HepG2 (cell line): ENCODE measurements around the gene C12orf60. TPM values are rescaled to one million over a fixed set of nuclear protein-coding genes. Genes with fewer than 3 reads are reported as not detected.

Experiments
- ARHGAP35 ChIP-seq: sonication (generic); formaldehyde crosslinking; IDR thresholded peaks from 2 replicates; pipeline ENCODE4 v1.9.0; 2022; ENCODE audit warnings: mild to moderate bottlenecking, inconsistent platforms, moderate library complexity, missing genetic modification reagents, borderline replicate concordance
- ATF7 ChIP-seq, 2 experiments: fragments of 450-650 bp in 1 of 2; sonication (generic) in 1 of 2; formaldehyde crosslinking in 1 of 2; IDR thresholded peaks; 2 replicates each; pipeline versions ENCODE4 v1.4.0 to v1.6.1; 2016 to 2020; ENCODE audit warnings: antibody characterized with exemption in 1 of 2, mild to moderate bottlenecking in 1 of 2, missing genetic modification reagents in 1 of 2
- CC2D1A ChIP-seq: sonication (generic); formaldehyde crosslinking; IDR thresholded peaks from 2 replicates; pipeline ENCODE4 v1.8.1; 2023; ENCODE audit warnings: mild to moderate bottlenecking, missing genetic modification reagents
- DR1 ChIP-seq: sonication (generic); formaldehyde crosslinking; IDR thresholded peaks from 2 replicates; pipeline ENCODE4 v1.8.0; 2021; ENCODE audit warnings: mild to moderate bottlenecking, missing genetic modification reagents, inconsistent platforms
- ETV5 ChIP-seq: IDR thresholded peaks from 2 replicates; pipeline ENCODE4 v1.6.1; 2018; ENCODE audit warnings: missing biosample characterization, missing genetic modification reagents, inconsistent platforms, borderline replicate concordance
- FOXM1 ChIP-seq: sonication (generic); formaldehyde crosslinking; IDR thresholded peaks from 2 replicates; pipeline ENCODE4 v1.5.0; 2020; ENCODE audit warnings: missing genetic modification reagents
- GABPA ChIP-seq, 2 experiments: IDR thresholded peaks; 2 replicates each; pipeline ENCODE4 v1.6.1; 2011 to 2016; ENCODE audit warnings: low read depth in 2 of 2, low read length in 1 of 2, missing biosample characterization in 1 of 2, missing genetic modification characterization in 1 of 2
- GATAD2A ChIP-seq: IDR thresholded peaks from 2 replicates; pipeline ENCODE4 v1.6.1; 2016
- HNRNPLL ChIP-seq: fragments of 200-400 bp; formaldehyde crosslinking; IDR thresholded peaks from 2 replicates; pipeline ENCODE4 v1.6.1; 2017; ENCODE audit warnings: mild to moderate bottlenecking, low read depth, low read length; ENCODE audit not compliant: poor library complexity, severe bottlenecking
- KAT7 ChIP-seq: IDR thresholded peaks from 2 replicates; pipeline ENCODE4 v1.6.1; 2018; ENCODE audit warnings: borderline replicate concordance, missing compliant biosample characterization
- KDM3A ChIP-seq: IDR thresholded peaks from 2 replicates; pipeline ENCODE4 v1.6.1; 2018; ENCODE audit warnings: low read depth, missing compliant biosample characterization
- MAFF ChIP-seq: IDR thresholded peaks from 2 replicates; pipeline ENCODE4 v1.6.1; 2011; ENCODE audit warnings: low read depth, low read length, improper control_type of control experiment
- MEIS1 ChIP-seq: sonication (generic); formaldehyde crosslinking; IDR thresholded peaks from 2 replicates; pipeline ENCODE4 v1.9.0; 2021; ENCODE audit warnings: mild to moderate bottlenecking, missing genetic modification reagents, moderate library complexity, borderline replicate concordance
- NR2F6 ChIP-seq, 2 experiments: IDR thresholded peaks; 2 replicates each; pipeline ENCODE4 v1.6.1; 2016; ENCODE audit warnings: antibody characterized with exemption in 1 of 2, mild to moderate bottlenecking in 1 of 2
- POLR2A ChIP-seq, 2 experiments: IDR thresholded peaks; 2 replicates each; pipeline ENCODE4 v1.6.1; 2011; ENCODE audit warnings: low read depth in 2 of 2, low read length in 2 of 2, mild to moderate bottlenecking in 1 of 2, moderate library complexity in 1 of 2; ENCODE audit not compliant: insufficient read depth in 1 of 2
- POLR2G ChIP-seq: fragments of 200-400 bp; formaldehyde crosslinking; IDR thresholded peaks from 2 replicates; pipeline ENCODE4 v1.6.1; 2018; ENCODE audit warnings: mild to moderate bottlenecking, low read depth, low read length, moderate library complexity
- REL ChIP-seq: sonication (generic); formaldehyde crosslinking; conservative IDR thresholded peaks from 2 replicates; pipeline ENCODE4 v1.8.0; 2022; ENCODE audit warnings: mild to moderate bottlenecking, missing genetic modification reagents, moderate library complexity
- SMAD3 ChIP-seq: sonication (generic); formaldehyde crosslinking; IDR thresholded peaks from 2 replicates; pipeline ENCODE4 v1.4.0; 2020; ENCODE audit warnings: missing genetic modification reagents
- SP140L ChIP-seq: sonication (generic); formaldehyde crosslinking; IDR thresholded peaks from 2 replicates; pipeline ENCODE4 v1.4.0; 2020; ENCODE audit warnings: missing genetic modification reagents, borderline replicate concordance
- SPEN ChIP-seq: sonication (generic); formaldehyde crosslinking; IDR thresholded peaks from 2 replicates; pipeline ENCODE4 v1.5.1; 2020; ENCODE audit warnings: low read depth, mild to moderate bottlenecking, missing genetic modification reagents
- TAF15 ChIP-seq: fragments of 200-400 bp; formaldehyde crosslinking; IDR thresholded peaks from one replicate; pipeline ENCODE4 v1.6.1; 2018; ENCODE audit warnings: mild to moderate bottlenecking, low read depth, low read length; ENCODE audit not compliant: poor library complexity, severe bottlenecking
- ZKSCAN5 ChIP-seq: sonication (generic); formaldehyde crosslinking; IDR thresholded peaks from 2 replicates; pipeline ENCODE4 v1.5.1; 2020; ENCODE audit warnings: mild to moderate bottlenecking, missing genetic modification reagents
- ZNF44 ChIP-seq: sonication (generic); formaldehyde crosslinking; IDR thresholded peaks from 2 replicates; pipeline ENCODE4 v1.5.1; 2020; ENCODE audit warnings: mild to moderate bottlenecking, missing genetic modification reagents
- ZNF792 ChIP-seq: IDR thresholded peaks from 2 replicates; pipeline ENCODE4 v1.6.1; 2016
- polyA plus RNA-seq, 8 experiments: library from polyadenylated mRNA; depleted of rRNA in 3 of 8; stranded (reverse) in 7 of 8; unstranded in 1 of 8; fragments of >200 nt; fragmentation: Illumina TruSeq in 4 of 8; extraction: Trizol in 4 of 8; gene quantifications; 2 replicates each; pipeline versions ENCODE4 v1.2.1 to v1.2.3, GENCODE V29; 2011 to 2016; ENCODE audit warnings: low read depth in 4 of 8, missing spikeins in 1 of 8, mixed read lengths in 1 of 8; ENCODE audit not compliant: insufficient read depth in 1 of 8
- total RNA-seq, 5 experiments: library from RNA; depleted of rRNA; stranded (reverse); fragments of >200 nt; fragmentation: Illumina TruSeq; extraction: Trizol; gene quantifications; 2 replicates each; pipeline ENCODE4 v1.2.3, GENCODE V29; 2016; ENCODE audit warnings: low read depth in 1 of 5
- TF ChIP-seq, protein P1 (sequence below): sonication (generic); formaldehyde crosslinking; IDR thresholded peaks from 2 replicates; pipeline ENCODE4 v1.5.0; 2020; ENCODE audit warnings: mild to moderate bottlenecking, missing genetic modification reagents
- TF ChIP-seq, protein P2 (sequence below): sonication (generic); formaldehyde crosslinking; IDR thresholded peaks from 2 replicates; pipeline ENCODE4 v1.4.0; 2020; ENCODE audit warnings: missing genetic modification reagents
- TF ChIP-seq, protein P3 (sequence below): fragments of 450-650 bp; IDR thresholded peaks from 2 replicates; pipeline ENCODE4 v1.6.1; 2017

C12orf60 gene
- total and polyA plus RNA-seq, 2 of the 13 experiments (the other 11 are each of a cell fraction or from before 2014, with no cell fraction given), result 0.55 to 1.4 TPM

DNA sequence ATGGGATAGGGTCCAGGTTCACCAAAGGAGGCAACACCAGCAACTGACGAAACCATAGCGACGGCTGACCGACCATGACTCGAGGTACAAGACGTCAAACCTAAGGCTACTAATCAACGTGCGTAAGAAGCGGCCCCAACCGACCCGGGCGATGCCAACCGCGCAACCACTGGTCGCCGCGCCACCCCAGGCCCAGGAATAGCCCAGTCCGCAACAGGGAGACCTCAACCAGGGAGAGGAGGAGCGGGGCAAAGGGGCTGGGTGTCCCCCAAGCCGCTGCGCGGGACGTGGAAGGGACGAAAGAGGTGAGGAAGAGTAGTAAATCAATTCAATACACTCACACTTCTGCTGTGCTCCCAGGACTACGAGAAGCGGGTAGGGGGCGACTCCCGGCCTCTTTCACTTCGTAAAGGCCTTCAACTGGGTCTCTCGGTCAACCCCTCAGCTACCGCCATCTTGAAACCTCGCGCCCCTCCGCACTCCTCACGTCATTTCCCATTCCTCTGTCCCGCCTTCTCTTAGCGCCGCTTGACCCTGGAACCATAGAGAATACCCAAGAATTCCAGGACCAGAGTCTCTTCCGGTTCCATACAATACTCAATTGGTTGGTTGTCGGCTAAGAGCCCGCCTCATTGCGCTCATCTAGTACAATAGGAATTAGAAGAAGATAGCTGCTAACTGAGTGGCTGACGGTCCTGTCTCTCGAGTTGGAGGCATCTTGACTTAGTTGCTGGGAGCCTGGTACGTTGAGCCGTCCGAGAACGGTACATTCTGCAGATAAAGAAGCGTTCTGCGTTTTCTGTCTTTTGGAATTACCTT, at the start of gene C12orf60, which contains the start of gene WBP11 (continued):
- no peak for TF ChIP-seq SP140L (CRISPR knock-in tag)
- TF ChIP-seq KDM3A (CRISPR knock-in tag), result 0 out of 2 replicates have a peak, but pooled peaks have one; percentile 47
- TF ChIP-seq FOXM1, result no peak
- no peak for TF ChIP-seq CC2D1A (CRISPR knock-in tag)
- TF ChIP-seq MAFF, result no peak
- TF ChIP-seq REL (CRISPR knock-in tag), result no peak
- 0 out of 2 replicates have a peak, but pooled peaks have one; percentile 33 for TF ChIP-seq GATAD2A (CRISPR knock-in tag)
- TF ChIP-seq, protein P1, sequence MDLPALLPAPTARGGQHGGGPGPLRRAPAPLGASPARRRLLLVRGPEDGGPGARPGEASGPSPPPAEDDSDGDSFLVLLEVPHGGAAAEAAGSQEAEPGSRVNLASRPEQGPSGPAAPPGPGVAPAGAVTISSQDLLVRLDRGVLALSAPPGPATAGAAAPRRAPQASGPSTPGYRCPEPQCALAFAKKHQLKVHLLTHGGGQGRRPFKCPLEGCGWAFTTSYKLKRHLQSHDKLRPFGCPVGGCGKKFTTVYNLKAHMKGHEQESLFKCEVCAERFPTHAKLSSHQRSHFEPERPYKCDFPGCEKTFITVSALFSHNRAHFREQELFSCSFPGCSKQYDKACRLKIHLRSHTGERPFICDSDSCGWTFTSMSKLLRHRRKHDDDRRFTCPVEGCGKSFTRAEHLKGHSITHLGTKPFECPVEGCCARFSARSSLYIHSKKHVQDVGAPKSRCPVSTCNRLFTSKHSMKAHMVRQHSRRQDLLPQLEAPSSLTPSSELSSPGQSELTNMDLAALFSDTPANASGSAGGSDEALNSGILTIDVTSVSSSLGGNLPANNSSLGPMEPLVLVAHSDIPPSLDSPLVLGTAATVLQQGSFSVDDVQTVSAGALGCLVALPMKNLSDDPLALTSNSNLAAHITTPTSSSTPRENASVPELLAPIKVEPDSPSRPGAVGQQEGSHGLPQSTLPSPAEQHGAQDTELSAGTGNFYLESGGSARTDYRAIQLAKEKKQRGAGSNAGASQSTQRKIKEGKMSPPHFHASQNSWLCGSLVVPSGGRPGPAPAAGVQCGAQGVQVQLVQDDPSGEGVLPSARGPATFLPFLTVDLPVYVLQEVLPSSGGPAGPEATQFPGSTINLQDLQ (CRISPR knock-in tag), result no peak
- TF ChIP-seq SMAD3 (CRISPR knock-in tag), result peak; percentile 72; the same call in 1 of the 2 replicates
- TF ChIP-seq SPEN (CRISPR knock-in tag), result peak; percentile 73; the same call in 1 of the 2 replicates
- TF ChIP-seq ARHGAP35 (CRISPR knock-in tag), result no peak
- TF ChIP-seq MEIS1 (CRISPR knock-in tag), result no peak
- no peak for TF ChIP-seq ATF7 (IDR thresholded peaks at IDR 0.05)
- no peak for TF ChIP-seq ATF7 (CRISPR knock-in tag; IDR thresholded peaks at IDR 0.05)
- TF ChIP-seq ZNF44 (CRISPR knock-in tag), result no peak
- no peak for TF ChIP-seq DR1
- no peak for TF ChIP-seq ZNF792 (CRISPR knock-in tag)
- no peak for TF ChIP-seq ETV5 (CRISPR knock-in tag)
- TF ChIP-seq HNRNPLL, result peak; percentile 86
- no peak for TF ChIP-seq TAF15
- TF ChIP-seq, protein P2, sequence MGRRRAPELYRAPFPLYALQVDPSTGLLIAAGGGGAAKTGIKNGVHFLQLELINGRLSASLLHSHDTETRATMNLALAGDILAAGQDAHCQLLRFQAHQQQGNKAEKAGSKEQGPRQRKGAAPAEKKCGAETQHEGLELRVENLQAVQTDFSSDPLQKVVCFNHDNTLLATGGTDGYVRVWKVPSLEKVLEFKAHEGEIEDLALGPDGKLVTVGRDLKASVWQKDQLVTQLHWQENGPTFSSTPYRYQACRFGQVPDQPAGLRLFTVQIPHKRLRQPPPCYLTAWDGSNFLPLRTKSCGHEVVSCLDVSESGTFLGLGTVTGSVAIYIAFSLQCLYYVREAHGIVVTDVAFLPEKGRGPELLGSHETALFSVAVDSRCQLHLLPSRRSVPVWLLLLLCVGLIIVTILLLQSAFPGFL (CRISPR knock-in tag), result no peak
- no peak for TF ChIP-seq NR2F6 (IDR thresholded peaks at IDR 0.05)
- TF ChIP-seq NR2F6 (CRISPR knock-in tag; IDR thresholded peaks at IDR 0.05), result no peak
- TF ChIP-seq, protein P3, sequence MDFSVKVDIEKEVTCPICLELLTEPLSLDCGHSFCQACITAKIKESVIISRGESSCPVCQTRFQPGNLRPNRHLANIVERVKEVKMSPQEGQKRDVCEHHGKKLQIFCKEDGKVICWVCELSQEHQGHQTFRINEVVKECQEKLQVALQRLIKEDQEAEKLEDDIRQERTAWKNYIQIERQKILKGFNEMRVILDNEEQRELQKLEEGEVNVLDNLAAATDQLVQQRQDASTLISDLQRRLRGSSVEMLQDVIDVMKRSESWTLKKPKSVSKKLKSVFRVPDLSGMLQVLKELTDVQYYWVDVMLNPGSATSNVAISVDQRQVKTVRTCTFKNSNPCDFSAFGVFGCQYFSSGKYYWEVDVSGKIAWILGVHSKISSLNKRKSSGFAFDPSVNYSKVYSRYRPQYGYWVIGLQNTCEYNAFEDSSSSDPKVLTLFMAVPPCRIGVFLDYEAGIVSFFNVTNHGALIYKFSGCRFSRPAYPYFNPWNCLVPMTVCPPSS, result no peak
- TF ChIP-seq GABPA (IDR thresholded peaks at IDR 0.05; ENCODE audit: low read depth, low read length), result peak; percentile 78
- peak; percentile 98 for TF ChIP-seq GABPA (CRISPR knock-in tag; IDR thresholded peaks at IDR 0.05; ENCODE audit: low read depth)
- peak; percentile 91 for TF ChIP-seq KAT7 (CRISPR knock-in tag)
- TF ChIP-seq POLR2A (IDR thresholded peaks at IDR 0.05; ENCODE audit: insufficient read depth in 1 of 2, low read depth in 2 of 2, low read length in 2 of 2), result peak; percentile 80 to 88
- no peak for TF ChIP-seq ZKSCAN5 (CRISPR knock-in tag)
- TF ChIP-seq POLR2G, result peak; percentile 93
